GM23338 (cell line): Measurements from ENCODE around the gene APC2. TPM values are rescaled to one million over a fixed set of nuclear protein-coding genes. Genes with fewer than 3 reads are reported as not detected.

Experiments
- ATAC-seq: fragments of 200-7000 bp; cut with Tn5 transposase; 3 replicates; pipeline ENCODE4 v1.9.1; 2020
- DNase-seq: peaks from one replicate; pipeline ENCODE4 v3.0.0-alpha.2; 2015; ENCODE audit warnings: low spot score
- H2AFZ ChIP-seq: fragments of 200-600 bp; sonication (generic); 2 replicates; pipeline ENCODE4 v1.8.0; 2016; ENCODE audit warnings: antibody characterized with exemption, mild to moderate bottlenecking, moderate library complexity
- H3F3A ChIP-seq: fragments of 200-600 bp; sonication (generic); replicated peaks from 2 replicates; pipeline ENCODE4 v1.8.0; 2017; ENCODE audit warnings: antibody characterized with exemption, mixed run types, low read depth
- H3K27ac ChIP-seq: fragments of 200-600 bp; sonication (generic); 2 replicates; pipeline ENCODE4 v1.6.1; 2016; ENCODE audit warnings: low read depth
- H3K27me3 ChIP-seq: fragments of 200-600 bp; sonication (generic); 2 replicates; pipeline ENCODE4 v1.8.0; 2016; ENCODE audit warnings: mild to moderate bottlenecking, mixed run types, moderate library complexity; ENCODE audit not compliant: insufficient read depth
- H3K36me3 ChIP-seq: fragments of 200-600 bp; sonication (generic); 2 replicates; pipeline ENCODE4 v1.8.0; 2016; ENCODE audit warnings: mild to moderate bottlenecking; ENCODE audit not compliant: insufficient read depth
- H3K4me1 ChIP-seq: fragments of 200-600 bp; sonication (generic); 2 replicates; pipeline ENCODE4 v1.8.0; 2016; ENCODE audit warnings: mild to moderate bottlenecking, moderate library complexity; ENCODE audit not compliant: insufficient read depth
- H3K4me2 ChIP-seq: fragments of 200-600 bp; sonication (generic); 2 replicates; pipeline ENCODE4 v1.7.1; 2017; ENCODE audit warnings: mixed run types
- H3K4me3 ChIP-seq: fragments of 200-600 bp; sonication (generic); 2 replicates; pipeline ENCODE4 v1.6.1; 2016; ENCODE audit warnings: mixed run types
- H3K79me2 ChIP-seq: fragments of 200-600 bp; sonication (generic); replicated peaks from 2 replicates; pipeline ENCODE4 v1.8.0; 2017; ENCODE audit warnings: mild to moderate bottlenecking; ENCODE audit not compliant: insufficient read depth
- H3K9me2 ChIP-seq: fragments of 200-600 bp; sonication (generic); 2 replicates; pipeline ENCODE4 v1.8.0; 2017; ENCODE audit not compliant: insufficient read depth
- H4K20me1 ChIP-seq: fragments of 200-600 bp; sonication (generic); replicated peaks from 2 replicates; pipeline ENCODE4 v1.8.0; 2017; ENCODE audit warnings: mild to moderate bottlenecking; ENCODE audit not compliant: insufficient read depth
- H3K27ac Mint-ChIP-seq: 2 replicates; pipeline ENCODE4 v1.8.0; 2020; ENCODE audit warnings: inconsistent platforms, mild to moderate bottlenecking, moderate library complexity, mixed read lengths
- H3K27me3 Mint-ChIP-seq: 3 replicates; pipeline ENCODE4 v1.8.0; 2022; ENCODE audit warnings: low read depth, mild to moderate bottlenecking, moderate library complexity, mixed read lengths, inconsistent platforms; ENCODE audit not compliant: insufficient read depth, poor library complexity
- H3K36me3 Mint-ChIP-seq: 3 replicates; pipeline ENCODE4 v1.8.0; 2021; ENCODE audit warnings: low read depth, mild to moderate bottlenecking, inconsistent platforms, moderate library complexity, mixed read lengths
- H3K4me1 Mint-ChIP-seq: 3 replicates; pipeline ENCODE4 v1.8.0; 2020; ENCODE audit warnings: mild to moderate bottlenecking, inconsistent platforms, mixed read lengths
- H3K4me3 Mint-ChIP-seq: 3 replicates; pipeline ENCODE4 v1.8.0; 2021; ENCODE audit warnings: moderate library complexity, mild to moderate bottlenecking, inconsistent platforms, mixed read lengths
- H3K9me3 Mint-ChIP-seq: 3 replicates; pipeline ENCODE4 v1.8.0; 2020; ENCODE audit warnings: moderate library complexity, mild to moderate bottlenecking, inconsistent platforms, mixed read lengths
- CREB1 ChIP-seq: fragments of 250-450 bp; sonication (Bioruptor Pico); IDR thresholded peaks from 2 replicates; pipeline ENCODE4 v1.5.0; 2020; ENCODE audit warnings: low read depth, mild to moderate bottlenecking, moderate library complexity
- EZH2 ChIP-seq: fragments of 200-600 bp; sonication (generic); IDR thresholded peaks from one replicate; pipeline ENCODE4 v1.8.0; 2017; ENCODE audit warnings: antibody characterized with exemption, mild to moderate bottlenecking, low read depth; ENCODE audit not compliant: unreplicated experiment
- EZH2phosphoT487 ChIP-seq: fragments of 200-600 bp; sonication (generic); IDR thresholded peaks from one replicate; pipeline ENCODE4 v1.8.1; 2018; ENCODE audit warnings: antibody characterized with exemption; ENCODE audit not compliant: unreplicated experiment
- JUNB ChIP-seq: IDR thresholded peaks from one replicate; pipeline ENCODE4 v1.6.1; 2016; ENCODE audit warnings: antibody characterized with exemption; ENCODE audit not compliant: unreplicated experiment
- NANOG ChIP-seq: IDR thresholded peaks from 2 replicates; pipeline ENCODE4 v1.6.1; 2016; ENCODE audit warnings: antibody characterized with exemption, borderline replicate concordance
- POLR2AphosphoS5 ChIP-seq: IDR thresholded peaks from 2 replicates; pipeline ENCODE4 v1.6.1; 2016; ENCODE audit warnings: antibody characterized with exemption, low read depth
- ZNF114 ChIP-seq: fragments of 250-450 bp; sonication (Bioruptor Pico); IDR thresholded peaks from 2 replicates; pipeline ENCODE4 v1.5.0; 2020; ENCODE audit warnings: mild to moderate bottlenecking, moderate library complexity
- polyA plus RNA-seq: library from polyadenylated mRNA; unstranded; fragments of >200 nt; fragmentation: Nextera tagmentation; extraction: Ambion mirVana; gene quantifications from 2 replicates; pipeline ENCODE4 v1.2.1, GENCODE V29; 2016
- total RNA-seq: library from RNA; depleted of rRNA; stranded (reverse); fragments of >200 nt; shearing (Covaris generic); gene quantifications from 2 replicates; pipeline ENCODE4 v1.2.3, GENCODE V29; 2014
- TF ChIP-seq, protein P1 (sequence below): fragments of 250-450 bp; sonication (Bioruptor Pico); IDR thresholded peaks from 2 replicates; pipeline ENCODE4 v1.5.0; 2020; ENCODE audit warnings: mild to moderate bottlenecking, moderate library complexity
- TF ChIP-seq, protein P2 (sequence below): IDR thresholded peaks from one replicate; pipeline ENCODE4 v1.6.1; 2018; ENCODE audit warnings: antibody characterized with exemption; ENCODE audit not compliant: unreplicated experiment
- TF ChIP-seq, protein P3 (sequence below), 2 experiments: fragments of 200-600 bp in 1 of 2; sonication (generic) in 1 of 2; conservative IDR thresholded peaks; 2 replicates each; pipeline versions ENCODE4 v1.5.1 to v1.6.1; 2016 to 2017; ENCODE audit warnings: antibody characterized with exemption in 2 of 2, low read depth in 2 of 2, mild to moderate bottlenecking in 2 of 2, moderate library complexity in 1 of 2

Gene APC2
- total and polyA plus RNA-seq, 2 experiments from 2014 or later = 1.4 to 18.3 TPM

DNA sequence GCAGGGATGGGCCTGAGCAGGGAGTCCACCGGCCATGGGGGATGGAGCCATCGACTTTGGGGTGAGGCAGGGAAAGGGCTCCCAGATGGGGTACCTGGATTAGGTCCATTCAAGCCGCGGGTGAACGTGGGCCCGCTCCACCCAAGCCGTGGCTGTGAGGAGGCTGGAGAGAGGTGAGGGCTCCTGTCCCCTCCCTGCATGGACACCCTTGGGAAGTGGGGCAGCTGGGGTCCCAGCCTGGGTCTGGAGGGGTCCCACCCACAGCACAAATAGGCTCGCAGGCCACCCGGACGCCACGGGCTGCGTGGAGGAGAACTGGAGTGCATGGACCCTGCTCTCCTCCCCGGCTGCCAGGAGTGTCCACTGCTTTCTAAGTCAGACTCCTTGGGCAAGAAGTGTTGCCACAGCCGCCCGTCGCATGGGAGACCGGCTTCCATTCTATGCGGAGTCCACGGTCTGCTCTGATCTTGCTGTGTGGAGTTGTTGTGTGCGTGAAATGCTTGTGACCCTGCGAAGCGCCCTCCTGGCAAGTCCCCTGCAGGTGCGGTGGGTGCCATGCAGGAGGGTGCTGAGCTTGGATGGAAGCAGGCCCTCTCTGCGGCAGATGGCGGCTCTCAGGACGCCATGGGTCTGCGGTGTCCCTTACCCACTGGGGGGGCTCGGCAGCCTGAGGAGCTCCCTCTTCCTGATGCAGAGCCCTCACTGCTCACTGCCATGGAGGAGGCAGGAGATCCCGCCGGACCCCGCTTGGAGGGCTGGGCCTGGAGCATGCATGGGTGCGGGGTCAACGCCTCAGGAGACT lies 40.5 kb upstream of the APC2 start (continued):
- TF ChIP-seq, protein P1, sequence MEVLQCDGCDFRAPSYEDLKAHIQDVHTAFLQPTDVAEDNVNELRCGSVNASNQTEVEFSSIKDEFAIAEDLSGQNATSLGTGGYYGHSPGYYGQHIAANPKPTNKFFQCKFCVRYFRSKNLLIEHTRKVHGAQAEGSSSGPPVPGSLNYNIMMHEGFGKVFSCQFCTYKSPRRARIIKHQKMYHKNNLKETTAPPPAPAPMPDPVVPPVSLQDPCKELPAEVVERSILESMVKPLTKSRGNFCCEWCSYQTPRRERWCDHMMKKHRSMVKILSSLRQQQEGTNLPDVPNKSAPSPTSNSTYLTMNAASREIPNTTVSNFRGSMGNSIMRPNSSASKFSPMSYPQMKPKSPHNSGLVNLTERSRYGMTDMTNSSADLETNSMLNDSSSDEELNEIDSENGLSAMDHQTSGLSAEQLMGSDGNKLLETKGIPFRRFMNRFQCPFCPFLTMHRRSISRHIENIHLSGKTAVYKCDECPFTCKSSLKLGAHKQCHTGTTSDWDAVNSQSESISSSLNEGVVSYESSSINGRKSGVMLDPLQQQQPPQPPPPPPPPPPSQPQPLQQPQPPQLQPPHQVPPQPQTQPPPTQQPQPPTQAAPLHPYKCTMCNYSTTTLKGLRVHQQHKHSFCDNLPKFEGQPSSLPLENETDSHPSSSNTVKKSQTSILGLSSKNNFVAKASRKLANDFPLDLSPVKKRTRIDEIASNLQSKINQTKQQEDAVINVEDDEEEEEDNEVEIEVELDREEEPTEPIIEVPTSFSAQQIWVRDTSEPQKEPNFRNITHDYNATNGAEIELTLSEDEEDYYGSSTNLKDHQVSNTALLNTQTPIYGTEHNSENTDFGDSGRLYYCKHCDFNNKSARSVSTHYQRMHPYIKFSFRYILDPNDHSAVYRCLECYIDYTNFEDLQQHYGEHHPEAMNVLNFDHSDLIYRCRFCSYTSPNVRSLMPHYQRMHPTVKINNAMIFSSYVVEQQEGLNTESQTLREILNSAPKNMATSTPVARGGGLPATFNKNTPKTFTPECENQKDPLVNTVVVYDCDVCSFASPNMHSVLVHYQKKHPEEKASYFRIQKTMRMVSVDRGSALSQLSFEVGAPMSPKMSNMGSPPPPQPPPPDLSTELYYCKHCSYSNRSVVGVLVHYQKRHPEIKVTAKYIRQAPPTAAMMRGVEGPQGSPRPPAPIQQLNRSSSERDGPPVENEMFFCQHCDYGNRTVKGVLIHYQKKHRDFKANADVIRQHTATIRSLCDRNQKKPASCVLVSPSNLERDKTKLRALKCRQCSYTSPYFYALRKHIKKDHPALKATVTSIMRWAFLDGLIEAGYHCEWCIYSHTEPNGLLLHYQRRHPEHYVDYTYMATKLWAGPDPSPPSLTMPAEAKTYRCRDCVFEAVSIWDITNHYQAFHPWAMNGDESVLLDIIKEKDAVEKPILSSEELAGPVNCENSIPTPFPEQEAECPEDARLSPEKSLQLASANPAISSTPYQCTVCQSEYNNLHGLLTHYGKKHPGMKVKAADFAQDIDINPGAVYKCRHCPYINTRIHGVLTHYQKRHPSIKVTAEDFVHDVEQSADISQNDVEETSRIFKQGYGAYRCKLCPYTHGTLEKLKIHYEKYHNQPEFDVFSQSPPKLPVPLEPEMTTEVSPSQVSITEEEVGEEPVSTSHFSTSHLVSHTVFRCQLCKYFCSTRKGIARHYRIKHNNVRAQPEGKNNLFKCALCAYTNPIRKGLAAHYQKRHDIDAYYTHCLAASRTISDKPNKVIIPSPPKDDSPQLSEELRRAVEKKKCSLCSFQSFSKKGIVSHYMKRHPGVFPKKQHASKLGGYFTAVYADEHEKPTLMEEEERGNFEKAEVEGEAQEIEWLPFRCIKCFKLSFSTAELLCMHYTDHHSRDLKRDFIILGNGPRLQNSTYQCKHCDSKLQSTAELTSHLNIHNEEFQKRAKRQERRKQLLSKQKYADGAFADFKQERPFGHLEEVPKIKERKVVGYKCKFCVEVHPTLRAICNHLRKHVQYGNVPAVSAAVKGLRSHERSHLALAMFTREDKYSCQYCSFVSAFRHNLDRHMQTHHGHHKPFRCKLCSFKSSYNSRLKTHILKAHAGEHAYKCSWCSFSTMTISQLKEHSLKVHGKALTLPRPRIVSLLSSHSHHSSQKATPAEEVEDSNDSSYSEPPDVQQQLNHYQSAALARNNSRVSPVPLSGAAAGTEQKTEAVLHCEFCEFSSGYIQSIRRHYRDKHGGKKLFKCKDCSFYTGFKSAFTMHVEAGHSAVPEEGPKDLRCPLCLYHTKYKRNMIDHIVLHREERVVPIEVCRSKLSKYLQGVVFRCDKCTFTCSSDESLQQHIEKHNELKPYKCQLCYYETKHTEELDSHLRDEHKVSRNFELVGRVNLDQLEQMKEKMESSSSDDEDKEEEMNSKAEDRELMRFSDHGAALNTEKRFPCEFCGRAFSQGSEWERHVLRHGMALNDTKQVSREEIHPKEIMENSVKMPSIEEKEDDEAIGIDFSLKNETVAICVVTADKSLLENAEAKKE (CRISPR knock-in tag) = no peak
- TF ChIP-seq CREB1 (CRISPR knock-in tag) (no peak), POLR2AphosphoS5 (no peak; the same call in 1 of the 2 replicates), NANOG (no peak), EZH2 (no peak), EZH2phosphoT487 (no peak)

DNA sequence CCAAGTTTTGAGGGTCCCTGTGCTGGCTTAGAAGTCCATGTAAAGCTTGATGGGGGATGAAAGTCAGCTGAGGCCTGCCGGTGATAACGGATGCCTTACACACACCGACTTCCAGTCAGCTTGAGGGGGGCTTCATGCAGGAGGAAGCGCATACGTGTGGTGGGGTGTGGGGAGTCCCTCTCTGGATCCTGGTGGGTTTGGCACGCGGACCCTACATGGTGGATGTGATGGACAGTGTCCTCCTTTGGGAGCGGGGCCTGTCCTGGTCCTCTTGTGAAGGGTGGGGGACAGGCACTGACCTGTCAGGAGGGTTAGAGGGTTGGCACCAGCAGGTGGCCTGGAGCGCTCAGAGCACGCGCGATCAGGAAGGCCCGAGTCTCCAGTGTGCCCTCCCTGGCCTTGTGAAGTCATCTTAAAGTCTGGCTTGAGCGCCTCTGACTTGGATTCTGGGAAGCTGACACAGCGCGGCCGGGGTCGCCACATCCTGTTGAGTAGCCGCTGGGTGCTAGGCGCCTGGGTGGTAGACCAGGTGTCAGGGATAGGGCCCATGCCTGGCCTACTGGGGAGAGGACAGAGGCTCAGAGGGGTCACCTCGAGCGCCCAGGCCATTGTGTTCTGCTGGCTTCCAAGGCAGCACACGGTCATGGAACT lies 39.7 kb upstream of the APC2 start:
- H3K36me3 Mint-ChIP-seq = peaks cover 31% of the 10 kb centered on the region
- peaks cover 26% of the 10 kb centered on the region for H3K27me3 Mint-ChIP-seq
- H3K36me3 ChIP-seq = no peaks in the 10 kb centered on the region
- no peaks in the 10 kb centered on the region for H3K27me3 ChIP-seq
- no peak for DNase-seq
- no peak for ATAC-seq
- peaks cover 20% of the 10 kb centered on the region for H3K4me1 ChIP-seq
- H3K79me2 ChIP-seq = peaks cover 75% of the 10 kb centered on the region
- H3K27ac ChIP-seq = peak overlapping the region; percentile 85
- H3K4me3 ChIP-seq = peak overlapping the region; percentile 96; the same call in 1 of the 2 replicates
- H3K4me3 Mint-ChIP-seq = peak overlapping the region; percentile 95
- H4K20me1 ChIP-seq = peaks cover 43% of the 10 kb centered on the region
- H2AFZ ChIP-seq = no peak overlapping the region
- peak overlapping the region; percentile 96 for H3K4me2 ChIP-seq
- H3K9me3 Mint-ChIP-seq = no peaks in the 10 kb centered on the region
- H3F3A ChIP-seq = peaks cover 10% of the 10 kb centered on the region
- no peaks in the 10 kb centered on the region for H3K9me2 ChIP-seq
- H3K4me1 Mint-ChIP-seq = peaks cover 43% of the 10 kb centered on the region
- peak overlapping the region; percentile 78 for H3K27ac Mint-ChIP-seq
- TF ChIP-seq CREB1 (CRISPR knock-in tag) = no peak
- no peak for TF ChIP-seq NANOG
- no peak for TF ChIP-seq EZH2phosphoT487
- TF ChIP-seq ZNF114 (CRISPR knock-in tag) = no peak
- TF ChIP-seq JUNB = no peak
- TF ChIP-seq, protein P2, sequence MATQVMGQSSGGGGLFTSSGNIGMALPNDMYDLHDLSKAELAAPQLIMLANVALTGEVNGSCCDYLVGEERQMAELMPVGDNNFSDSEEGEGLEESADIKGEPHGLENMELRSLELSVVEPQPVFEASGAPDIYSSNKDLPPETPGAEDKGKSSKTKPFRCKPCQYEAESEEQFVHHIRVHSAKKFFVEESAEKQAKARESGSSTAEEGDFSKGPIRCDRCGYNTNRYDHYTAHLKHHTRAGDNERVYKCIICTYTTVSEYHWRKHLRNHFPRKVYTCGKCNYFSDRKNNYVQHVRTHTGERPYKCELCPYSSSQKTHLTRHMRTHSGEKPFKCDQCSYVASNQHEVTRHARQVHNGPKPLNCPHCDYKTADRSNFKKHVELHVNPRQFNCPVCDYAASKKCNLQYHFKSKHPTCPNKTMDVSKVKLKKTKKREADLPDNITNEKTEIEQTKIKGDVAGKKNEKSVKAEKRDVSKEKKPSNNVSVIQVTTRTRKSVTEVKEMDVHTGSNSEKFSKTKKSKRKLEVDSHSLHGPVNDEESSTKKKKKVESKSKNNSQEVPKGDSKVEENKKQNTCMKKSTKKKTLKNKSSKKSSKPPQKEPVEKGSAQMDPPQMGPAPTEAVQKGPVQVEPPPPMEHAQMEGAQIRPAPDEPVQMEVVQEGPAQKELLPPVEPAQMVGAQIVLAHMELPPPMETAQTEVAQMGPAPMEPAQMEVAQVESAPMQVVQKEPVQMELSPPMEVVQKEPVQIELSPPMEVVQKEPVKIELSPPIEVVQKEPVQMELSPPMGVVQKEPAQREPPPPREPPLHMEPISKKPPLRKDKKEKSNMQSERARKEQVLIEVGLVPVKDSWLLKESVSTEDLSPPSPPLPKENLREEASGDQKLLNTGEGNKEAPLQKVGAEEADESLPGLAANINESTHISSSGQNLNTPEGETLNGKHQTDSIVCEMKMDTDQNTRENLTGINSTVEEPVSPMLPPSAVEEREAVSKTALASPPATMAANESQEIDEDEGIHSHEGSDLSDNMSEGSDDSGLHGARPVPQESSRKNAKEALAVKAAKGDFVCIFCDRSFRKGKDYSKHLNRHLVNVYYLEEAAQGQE = no peak
- TF ChIP-seq EZH2 = no peak
- TF ChIP-seq, protein P3, sequence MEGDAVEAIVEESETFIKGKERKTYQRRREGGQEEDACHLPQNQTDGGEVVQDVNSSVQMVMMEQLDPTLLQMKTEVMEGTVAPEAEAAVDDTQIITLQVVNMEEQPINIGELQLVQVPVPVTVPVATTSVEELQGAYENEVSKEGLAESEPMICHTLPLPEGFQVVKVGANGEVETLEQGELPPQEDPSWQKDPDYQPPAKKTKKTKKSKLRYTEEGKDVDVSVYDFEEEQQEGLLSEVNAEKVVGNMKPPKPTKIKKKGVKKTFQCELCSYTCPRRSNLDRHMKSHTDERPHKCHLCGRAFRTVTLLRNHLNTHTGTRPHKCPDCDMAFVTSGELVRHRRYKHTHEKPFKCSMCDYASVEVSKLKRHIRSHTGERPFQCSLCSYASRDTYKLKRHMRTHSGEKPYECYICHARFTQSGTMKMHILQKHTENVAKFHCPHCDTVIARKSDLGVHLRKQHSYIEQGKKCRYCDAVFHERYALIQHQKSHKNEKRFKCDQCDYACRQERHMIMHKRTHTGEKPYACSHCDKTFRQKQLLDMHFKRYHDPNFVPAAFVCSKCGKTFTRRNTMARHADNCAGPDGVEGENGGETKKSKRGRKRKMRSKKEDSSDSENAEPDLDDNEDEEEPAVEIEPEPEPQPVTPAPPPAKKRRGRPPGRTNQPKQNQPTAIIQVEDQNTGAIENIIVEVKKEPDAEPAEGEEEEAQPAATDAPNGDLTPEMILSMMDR (conservative IDR thresholded peaks at IDR 0.05; ENCODE audit: low read depth in 2 of 2) = no peak
